ENCODE data around the gene ZKSCAN5.

DNA sequence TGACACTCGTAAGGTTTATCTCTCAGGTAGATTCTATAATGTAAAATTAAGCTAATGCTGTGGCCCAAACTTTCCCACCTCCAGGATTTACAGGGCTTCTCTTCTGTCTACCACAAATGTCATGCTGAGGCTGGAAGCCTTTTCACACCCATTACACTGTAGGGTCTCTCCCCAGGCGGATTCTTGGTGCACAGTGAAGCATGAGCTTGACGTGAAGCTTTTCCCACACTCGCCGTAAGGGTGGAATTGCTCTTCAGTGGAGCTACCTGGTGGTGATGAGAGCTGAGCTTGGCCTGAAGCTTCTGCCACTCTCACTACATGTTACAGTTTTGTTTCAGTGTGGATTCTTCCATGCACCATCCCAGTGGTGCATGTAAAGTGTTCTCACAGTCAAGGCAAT is 36.1 kb downstream of the ZKSCAN5 start:
- TF ChIP-seq POLR2AphosphoS5 (IDR thresholded peaks at IDR 0.05; ENCODE audit: low read depth, low read length) (no peak), SIN3A (IDR thresholded peaks at IDR 0.05; ENCODE audit: borderline replicate concordance, insufficient read depth, low read length) (no peak), FOXP2 (optimal IDR thresholded peaks at IDR 0.05; ENCODE audit: borderline replicate concordance, extremely low read depth, extremely low read length, insufficient read depth) (no peak)
- TF ChIP-seq, protein P1, sequence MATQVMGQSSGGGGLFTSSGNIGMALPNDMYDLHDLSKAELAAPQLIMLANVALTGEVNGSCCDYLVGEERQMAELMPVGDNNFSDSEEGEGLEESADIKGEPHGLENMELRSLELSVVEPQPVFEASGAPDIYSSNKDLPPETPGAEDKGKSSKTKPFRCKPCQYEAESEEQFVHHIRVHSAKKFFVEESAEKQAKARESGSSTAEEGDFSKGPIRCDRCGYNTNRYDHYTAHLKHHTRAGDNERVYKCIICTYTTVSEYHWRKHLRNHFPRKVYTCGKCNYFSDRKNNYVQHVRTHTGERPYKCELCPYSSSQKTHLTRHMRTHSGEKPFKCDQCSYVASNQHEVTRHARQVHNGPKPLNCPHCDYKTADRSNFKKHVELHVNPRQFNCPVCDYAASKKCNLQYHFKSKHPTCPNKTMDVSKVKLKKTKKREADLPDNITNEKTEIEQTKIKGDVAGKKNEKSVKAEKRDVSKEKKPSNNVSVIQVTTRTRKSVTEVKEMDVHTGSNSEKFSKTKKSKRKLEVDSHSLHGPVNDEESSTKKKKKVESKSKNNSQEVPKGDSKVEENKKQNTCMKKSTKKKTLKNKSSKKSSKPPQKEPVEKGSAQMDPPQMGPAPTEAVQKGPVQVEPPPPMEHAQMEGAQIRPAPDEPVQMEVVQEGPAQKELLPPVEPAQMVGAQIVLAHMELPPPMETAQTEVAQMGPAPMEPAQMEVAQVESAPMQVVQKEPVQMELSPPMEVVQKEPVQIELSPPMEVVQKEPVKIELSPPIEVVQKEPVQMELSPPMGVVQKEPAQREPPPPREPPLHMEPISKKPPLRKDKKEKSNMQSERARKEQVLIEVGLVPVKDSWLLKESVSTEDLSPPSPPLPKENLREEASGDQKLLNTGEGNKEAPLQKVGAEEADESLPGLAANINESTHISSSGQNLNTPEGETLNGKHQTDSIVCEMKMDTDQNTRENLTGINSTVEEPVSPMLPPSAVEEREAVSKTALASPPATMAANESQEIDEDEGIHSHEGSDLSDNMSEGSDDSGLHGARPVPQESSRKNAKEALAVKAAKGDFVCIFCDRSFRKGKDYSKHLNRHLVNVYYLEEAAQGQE (IDR thresholded peaks at IDR 0.05; ENCODE audit: insufficient read depth in 1 of 2, low read depth in 2 of 2, low read length in 2 of 2): no peak
